HCT116 (cell line): ENCODE data around the gene SPHKAP. TPM values are rescaled to one million over a fixed set of nuclear protein-coding genes. Genes with fewer than 3 reads are reported as not detected.

Experiments used
- ATAC-seq: fragments of 200-7000 bp; cut with Tn5 transposase; 2 replicates; pipeline ENCODE4 v1.9.1; 2020; ENCODE audit warnings: mild to moderate bottlenecking, moderate library complexity
- BruUV-seq: library from RNA; stranded (reverse); fragments of 400-500 nt; replicated peaks from 2 replicates; lab custom pipeline; 2021; lab: Mats Ljungman, UMichigan
- CTCF ChIA-PET: fragments of 300-600 bp; sonication (Branson Sonifier 250); formaldehyde crosslinking; loops from one replicate; lab custom pipeline; 2021; ENCODE audit warnings: antibody characterized with exemption; lab: Charles Lee
- POLR2A ChIA-PET: fragments of 300-600, 350-600 bp; sonication (Branson Sonifier 250); formaldehyde crosslinking; loops from one replicate; lab custom pipeline; 2021; ENCODE audit warnings: antibody characterized with exemption; lab: Charles Lee
- RAD21 ChIA-PET, 2 experiments: fragments of 300-600 bp; sonication (Branson Sonifier 250); formaldehyde crosslinking; loops; one replicate each; lab custom pipeline; 2023; ENCODE audit warnings: low total read pairs in 2 of 2; ENCODE audit not compliant: uncharacterized antibody in 2 of 2, unreplicated experiment in 2 of 2, low non-redundant PET in 1 of 2; lab: Charles Lee
- DNase-seq: peaks from one replicate; pipeline ENCODE4 v3.0.0-alpha.2; 2010; ENCODE audit warnings: low read depth, low spot score
- H2AFZ ChIP-seq: fragments of 200-600 bp; shearing (Covaris generic), sonication (generic); 2 replicates; pipeline ENCODE4 v1.6.1; 2017; ENCODE audit warnings: low read depth, mixed run types, mixed read lengths, antibody characterized with exemption, low read length; ENCODE audit not compliant: poor library complexity, severe bottlenecking
- H3K27ac ChIP-seq: 2 replicates; pipeline ENCODE4 v1.5.1; 2012; ENCODE audit warnings: low read depth, low read length
- H3K27me3 ChIP-seq: fragments of 200-600 bp; sonication (generic); 2 replicates; pipeline ENCODE4 v1.6.1; 2016; ENCODE audit warnings: mixed run types, low read length, mixed read lengths; ENCODE audit not compliant: insufficient read depth
- H3K36me3 ChIP-seq, 2 experiments: fragments of 200-500 bp in 1 of 2; fragments of 200-600 bp in 1 of 2; sonication (Bioruptor generic) in 1 of 2; sonication (generic) in 1 of 2; 2 replicates each; pipeline versions ENCODE4 v1.5.1 to v1.6.1; 2014 to 2016; ENCODE audit warnings: low read length in 2 of 2, inconsistent platforms in 1 of 2, mixed read lengths in 1 of 2, mixed run types in 1 of 2; ENCODE audit not compliant: insufficient read depth in 2 of 2, control insufficient read depth in 1 of 2
- H3K4me1 ChIP-seq, 2 experiments: fragments of 200-600 bp in 1 of 2; sonication (generic) in 1 of 2; 2 replicates each; pipeline versions ENCODE4 v1.5.1 to v1.6.1; 2012 to 2017; ENCODE audit warnings: low read length in 2 of 2, inconsistent platforms in 1 of 2, mild to moderate bottlenecking in 1 of 2, mixed read lengths in 1 of 2, mixed run types in 1 of 2, moderate library complexity in 1 of 2; ENCODE audit not compliant: insufficient read depth in 2 of 2, control insufficient read depth in 1 of 2
- H3K4me2 ChIP-seq: fragments of 200-600 bp; sonication (generic); 2 replicates; pipeline ENCODE4 v1.6.1; 2017; ENCODE audit warnings: mixed run types, low read length, mixed read lengths
- H3K4me3 ChIP-seq, 2 experiments: fragments of 200-600 bp in 1 of 2; sonication (generic) in 1 of 2; replicated peaks in 1 of 2; 2 replicates each; pipeline ENCODE4 v1.5.1; 2011 to 2016; ENCODE audit warnings: low read length in 2 of 2, control low read depth in 1 of 2, low read depth in 1 of 2, mild to moderate bottlenecking in 1 of 2, mixed read lengths in 1 of 2, mixed run types in 1 of 2
- H3K79me2 ChIP-seq: fragments of 200-600 bp; sonication (generic); 2 replicates; pipeline ENCODE4 v1.6.1; 2017; ENCODE audit warnings: mild to moderate bottlenecking, mixed run types, low read length, moderate library complexity, mixed read lengths; ENCODE audit not compliant: insufficient read depth
- H3K9ac ChIP-seq: fragments of 200-600 bp; sonication (generic); 2 replicates; pipeline ENCODE4 v1.6.1; 2016; ENCODE audit warnings: low read length, mixed read lengths
- H3K9me2 ChIP-seq: fragments of 200-600 bp; sonication (generic), shearing (Covaris generic); 2 replicates; pipeline ENCODE4 v1.6.1; 2017; ENCODE audit warnings: mixed run types, mild to moderate bottlenecking, moderate library complexity; ENCODE audit not compliant: insufficient read depth
- H3K9me3 ChIP-seq, 2 experiments: fragments of 200-500 bp in 1 of 2; fragments of 200-600 bp in 1 of 2; sonication (Bioruptor generic) in 1 of 2; sonication (generic) in 1 of 2; 2 replicates each; pipeline ENCODE4 v1.6.1; 2014 to 2017; ENCODE audit warnings: low read length in 2 of 2, mixed read lengths in 2 of 2, inconsistent platforms in 1 of 2, low read depth in 1 of 2, mild to moderate bottlenecking in 1 of 2, mixed run types in 1 of 2, moderate library complexity in 1 of 2; ENCODE audit not compliant: control insufficient read depth in 1 of 2, insufficient read depth in 1 of 2
- H4K20me1 ChIP-seq: fragments of 200-600 bp; sonication (generic), shearing (Covaris generic); 2 replicates; pipeline ENCODE4 v1.6.1; 2017; ENCODE audit warnings: mixed run types, mild to moderate bottlenecking, moderate library complexity; ENCODE audit not compliant: insufficient read depth
- ATF3 ChIP-seq: IDR thresholded peaks from 2 replicates; pipeline ENCODE4 v1.6.1; 2012
- CBX3 ChIP-seq: IDR thresholded peaks from 2 replicates; pipeline ENCODE4 v1.6.1; 2012; ENCODE audit warnings: low read depth
- EZH2 ChIP-seq: fragments of 200-600 bp; sonication (generic); IDR thresholded peaks from 2 replicates; pipeline ENCODE4 v1.6.1; 2017; ENCODE audit warnings: antibody characterized with exemption, mixed run types
- FOSL1 ChIP-seq: IDR thresholded peaks from 2 replicates; pipeline ENCODE4 v1.6.1; 2012; ENCODE audit warnings: low read depth
- JUND ChIP-seq: IDR thresholded peaks from 2 replicates; pipeline ENCODE4 v1.6.1; 2012
- MAX ChIP-seq: IDR thresholded peaks from 2 replicates; pipeline ENCODE4 v1.6.1; 2012
- RAD21 ChIP-seq: IDR thresholded peaks from 2 replicates; pipeline ENCODE4 v1.6.1; 2012; ENCODE audit warnings: low read depth, mild to moderate bottlenecking
- SP1 ChIP-seq: IDR thresholded peaks from 2 replicates; pipeline ENCODE4 v1.6.1; 2012; ENCODE audit warnings: low read depth
- TCF7L2 ChIP-seq: IDR thresholded peaks from 2 replicates; pipeline ENCODE4 v1.7.0; 2011; ENCODE audit warnings: borderline replicate concordance, inconsistent platforms; ENCODE audit not compliant: insufficient read depth, insufficient read length; ENCODE audit errors: extremely low read depth
- ZNF274 ChIP-seq: fragments of 200-500 bp; sonication (Bioruptor generic); IDR thresholded peaks from 2 replicates; pipeline ENCODE4 v1.6.1; 2014; ENCODE audit warnings: mild to moderate bottlenecking, low read depth, low read length, inconsistent platforms
- intact Hi-C: fragments of 100-400 bp; cut with micrococcal nuclease; formaldehyde crosslinking; loops from 2 replicates; pipeline ENCODE4 v1.10.0; 2022
- total RNA-seq: library from RNA; stranded (reverse); gene quantifications from one replicate; pipeline ENCODE4 v1.2.1, GENCODE V29; 2021; ENCODE audit not compliant: unreplicated experiment
- TF ChIP-seq, protein P1 (sequence below), 3 experiments: fragments of 200-600 bp in 1 of 3; sonication (generic) in 1 of 3; IDR thresholded peaks in 2 of 3; conservative IDR thresholded peaks in 1 of 3; 2 replicates each; pipeline ENCODE4 v1.5.1; 2012 to 2017; ENCODE audit warnings: low read depth in 2 of 3, low read length in 2 of 3, antibody characterized with exemption in 1 of 3, borderline replicate concordance in 1 of 3, control low read depth in 1 of 3, mild to moderate bottlenecking in 1 of 3, mixed read lengths in 1 of 3, mixed run types in 1 of 3, moderate library complexity in 1 of 3; ENCODE audit not compliant: insufficient read depth in 1 of 3
- TF ChIP-seq, protein P2 (sequence below): IDR thresholded peaks from 2 replicates; pipeline ENCODE4 v1.6.1; 2012; ENCODE audit warnings: low read depth

SPHKAP gene
- total RNA-seq, 1 experiment from 2014 or later, result not detected

- peak; percentile 85 for ATAC-seq
These were observed 141.5 kb downstream of the SPHKAP start for GRCh38 chr2:228039752-228040534.

More at GRCh38 chr2:228039752-228040534, 141.5 kb downstream of the SPHKAP start:
- TF ChIP-seq TCF7L2 (peak; percentile 38), JUND (no peak), FOSL1 (no peak), ZNF274 (no peak), MAX (no peak), SP1 (no peak), RAD21 (peak; percentile 53), CBX3 (peak; percentile 67; the same call in 1 of the 2 replicates), EZH2 (no peak), ATF3 (no peak)
- TF ChIP-seq, protein P1, sequence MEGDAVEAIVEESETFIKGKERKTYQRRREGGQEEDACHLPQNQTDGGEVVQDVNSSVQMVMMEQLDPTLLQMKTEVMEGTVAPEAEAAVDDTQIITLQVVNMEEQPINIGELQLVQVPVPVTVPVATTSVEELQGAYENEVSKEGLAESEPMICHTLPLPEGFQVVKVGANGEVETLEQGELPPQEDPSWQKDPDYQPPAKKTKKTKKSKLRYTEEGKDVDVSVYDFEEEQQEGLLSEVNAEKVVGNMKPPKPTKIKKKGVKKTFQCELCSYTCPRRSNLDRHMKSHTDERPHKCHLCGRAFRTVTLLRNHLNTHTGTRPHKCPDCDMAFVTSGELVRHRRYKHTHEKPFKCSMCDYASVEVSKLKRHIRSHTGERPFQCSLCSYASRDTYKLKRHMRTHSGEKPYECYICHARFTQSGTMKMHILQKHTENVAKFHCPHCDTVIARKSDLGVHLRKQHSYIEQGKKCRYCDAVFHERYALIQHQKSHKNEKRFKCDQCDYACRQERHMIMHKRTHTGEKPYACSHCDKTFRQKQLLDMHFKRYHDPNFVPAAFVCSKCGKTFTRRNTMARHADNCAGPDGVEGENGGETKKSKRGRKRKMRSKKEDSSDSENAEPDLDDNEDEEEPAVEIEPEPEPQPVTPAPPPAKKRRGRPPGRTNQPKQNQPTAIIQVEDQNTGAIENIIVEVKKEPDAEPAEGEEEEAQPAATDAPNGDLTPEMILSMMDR (IDR thresholded peaks at IDR 0.05 in 2 of 3, conservative IDR thresholded peaks at IDR 0.05 in 1 of 3; ENCODE audit: borderline replicate concordance in 1 of 3, insufficient read depth in 1 of 3, low read depth in 2 of 3, low read length in 2 of 3), result peak; percentile 56 to 74 (median 70); a peak in 5 of 6 replicates
- TF ChIP-seq, protein P2, sequence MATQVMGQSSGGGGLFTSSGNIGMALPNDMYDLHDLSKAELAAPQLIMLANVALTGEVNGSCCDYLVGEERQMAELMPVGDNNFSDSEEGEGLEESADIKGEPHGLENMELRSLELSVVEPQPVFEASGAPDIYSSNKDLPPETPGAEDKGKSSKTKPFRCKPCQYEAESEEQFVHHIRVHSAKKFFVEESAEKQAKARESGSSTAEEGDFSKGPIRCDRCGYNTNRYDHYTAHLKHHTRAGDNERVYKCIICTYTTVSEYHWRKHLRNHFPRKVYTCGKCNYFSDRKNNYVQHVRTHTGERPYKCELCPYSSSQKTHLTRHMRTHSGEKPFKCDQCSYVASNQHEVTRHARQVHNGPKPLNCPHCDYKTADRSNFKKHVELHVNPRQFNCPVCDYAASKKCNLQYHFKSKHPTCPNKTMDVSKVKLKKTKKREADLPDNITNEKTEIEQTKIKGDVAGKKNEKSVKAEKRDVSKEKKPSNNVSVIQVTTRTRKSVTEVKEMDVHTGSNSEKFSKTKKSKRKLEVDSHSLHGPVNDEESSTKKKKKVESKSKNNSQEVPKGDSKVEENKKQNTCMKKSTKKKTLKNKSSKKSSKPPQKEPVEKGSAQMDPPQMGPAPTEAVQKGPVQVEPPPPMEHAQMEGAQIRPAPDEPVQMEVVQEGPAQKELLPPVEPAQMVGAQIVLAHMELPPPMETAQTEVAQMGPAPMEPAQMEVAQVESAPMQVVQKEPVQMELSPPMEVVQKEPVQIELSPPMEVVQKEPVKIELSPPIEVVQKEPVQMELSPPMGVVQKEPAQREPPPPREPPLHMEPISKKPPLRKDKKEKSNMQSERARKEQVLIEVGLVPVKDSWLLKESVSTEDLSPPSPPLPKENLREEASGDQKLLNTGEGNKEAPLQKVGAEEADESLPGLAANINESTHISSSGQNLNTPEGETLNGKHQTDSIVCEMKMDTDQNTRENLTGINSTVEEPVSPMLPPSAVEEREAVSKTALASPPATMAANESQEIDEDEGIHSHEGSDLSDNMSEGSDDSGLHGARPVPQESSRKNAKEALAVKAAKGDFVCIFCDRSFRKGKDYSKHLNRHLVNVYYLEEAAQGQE, result no peak
- intact Hi-C loops, result no loop called here
- Histone ChIP-seq H3K4me1 (no peaks in the 10 kb centered on the region), H2AFZ (peak overlapping the region; percentile 11), H3K9me3 (no peaks in the 10 kb centered on the region), H3K36me3 (no peaks in the 10 kb centered on the region), H3K27me3 (no peaks in the 10 kb centered on the region), H3K27ac (no peak overlapping the region), H4K20me1 (no peaks in the 10 kb centered on the region), H3K9me2 (no peaks in the 10 kb centered on the region), H3K79me2 (no peaks in the 10 kb centered on the region), H3K4me2 (no peak overlapping the region), H3K4me3 (no peak overlapping the region), H3K9ac (no peak overlapping the region)
- ChIA-PET POLR2A (no interaction called here), RAD21 (no interaction called here), CTCF (interaction anchor here (0.7 to 1.3 kb wide), 3 partner anchors 9 to 149 kb away, joined by 3 to 10 read pairs (median 3); no protein-coding TSS in a partner anchor)
- BruUV-seq, result no TSS peak
- peak; percentile 34 for DNase-seq
